HEK293 (cell line): ENCODE measurements around the gene TMEM184C.

ENCODE experiments used
- HOXA7 ChIP-seq: sonication (generic); formaldehyde crosslinking; IDR thresholded peaks from 2 replicates; pipeline ENCODE4 v1.8.1; 2022; ENCODE audit warnings: missing genetic modification reagents, borderline replicate concordance
- HOXC10 ChIP-seq: sonication (generic); formaldehyde crosslinking; IDR thresholded peaks from 2 replicates; pipeline ENCODE4 v1.8.1; 2023; ENCODE audit warnings: mild to moderate bottlenecking, missing genetic modification reagents
- REPIN1 ChIP-seq: fragments of 450-650 bp; formaldehyde crosslinking; IDR thresholded peaks from 2 replicates; pipeline ENCODE4 v1.5.1; 2017; ENCODE audit warnings: missing biosample characterization, missing genetic modification characterization, low read depth
- YY1 ChIP-seq: fragments of 450-650 bp; formaldehyde crosslinking; IDR thresholded peaks from 2 replicates; pipeline ENCODE4 v1.5.1; 2018; ENCODE audit warnings: missing biosample characterization, missing genetic modification characterization
- ZNF114 ChIP-seq: fragments of 450-650 bp; formaldehyde crosslinking; IDR thresholded peaks from 2 replicates; pipeline ENCODE4 v1.5.0; 2017; ENCODE audit warnings: missing biosample characterization, missing genetic modification characterization
- ZNF138 ChIP-seq: fragments of 450-650 bp; formaldehyde crosslinking; IDR thresholded peaks from 2 replicates; pipeline ENCODE4 v1.5.1; 2016; ENCODE audit warnings: missing biosample characterization, missing genetic modification characterization, borderline replicate concordance
- ZNF146 ChIP-seq: fragments of 450-650 bp; formaldehyde crosslinking; IDR thresholded peaks from 2 replicates; pipeline ENCODE4 v1.5.1; 2016; ENCODE audit warnings: missing biosample characterization, missing genetic modification characterization
- ZNF174 ChIP-seq: fragments of 450-650 bp; formaldehyde crosslinking; IDR thresholded peaks from 2 replicates; pipeline ENCODE4 v1.5.0; 2017; ENCODE audit warnings: missing biosample characterization, mild to moderate bottlenecking, missing genetic modification characterization
- ZNF571 ChIP-seq: fragments of 450-650 bp; formaldehyde crosslinking; IDR thresholded peaks from 2 replicates; pipeline ENCODE4 v1.5.0; 2017; ENCODE audit warnings: missing biosample characterization, missing genetic modification characterization
- ZNF610 ChIP-seq: fragments of 450-650 bp; formaldehyde crosslinking; IDR thresholded peaks from 2 replicates; pipeline ENCODE4 v1.5.1; 2016; ENCODE audit warnings: missing biosample characterization, missing genetic modification characterization, borderline replicate concordance
- ZNF623 ChIP-seq: fragments of 450-650 bp; formaldehyde crosslinking; IDR thresholded peaks from 2 replicates; pipeline ENCODE4 v1.5.1; 2016; ENCODE audit warnings: missing biosample characterization, missing genetic modification characterization
- ZNF660 ChIP-seq: fragments of 450-650 bp; IDR thresholded peaks from 2 replicates; pipeline ENCODE4 v1.5.1; 2018; ENCODE audit warnings: missing biosample characterization, mild to moderate bottlenecking, missing genetic modification characterization
- TF ChIP-seq, protein P1 (sequence below): fragments of 450-650 bp; formaldehyde crosslinking; IDR thresholded peaks from 2 replicates; pipeline ENCODE4 v1.5.1; 2016; ENCODE audit warnings: missing biosample characterization, missing genetic modification characterization
- TF ChIP-seq, protein P2 (sequence below): fragments of 450-650 bp; formaldehyde crosslinking; IDR thresholded peaks from 2 replicates; pipeline ENCODE4 v1.5.1; 2016; ENCODE audit warnings: missing biosample characterization, missing genetic modification characterization

DNA sequence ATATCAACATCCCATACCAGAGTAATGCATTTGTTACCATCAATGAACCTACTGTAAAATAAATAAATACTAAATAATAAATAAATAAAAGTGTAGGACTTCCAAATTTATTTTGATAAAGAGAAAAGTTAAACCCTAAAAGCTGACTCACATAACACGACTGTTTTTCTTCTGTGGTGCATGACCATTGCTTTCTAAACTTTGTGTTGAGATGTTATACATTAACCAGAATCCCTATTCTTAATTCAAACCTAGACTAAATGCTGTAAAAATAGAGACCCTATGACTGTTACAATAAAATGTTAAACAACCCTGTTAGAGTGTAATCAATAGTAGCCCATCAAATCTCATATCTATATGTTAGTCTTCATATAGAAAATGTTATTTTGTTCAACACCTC lies 87.6 kb downstream of the TMEM184C start:
- no peak for TF ChIP-seq ZNF571
- TF ChIP-seq YY1, result no peak
- TF ChIP-seq, protein P1, sequence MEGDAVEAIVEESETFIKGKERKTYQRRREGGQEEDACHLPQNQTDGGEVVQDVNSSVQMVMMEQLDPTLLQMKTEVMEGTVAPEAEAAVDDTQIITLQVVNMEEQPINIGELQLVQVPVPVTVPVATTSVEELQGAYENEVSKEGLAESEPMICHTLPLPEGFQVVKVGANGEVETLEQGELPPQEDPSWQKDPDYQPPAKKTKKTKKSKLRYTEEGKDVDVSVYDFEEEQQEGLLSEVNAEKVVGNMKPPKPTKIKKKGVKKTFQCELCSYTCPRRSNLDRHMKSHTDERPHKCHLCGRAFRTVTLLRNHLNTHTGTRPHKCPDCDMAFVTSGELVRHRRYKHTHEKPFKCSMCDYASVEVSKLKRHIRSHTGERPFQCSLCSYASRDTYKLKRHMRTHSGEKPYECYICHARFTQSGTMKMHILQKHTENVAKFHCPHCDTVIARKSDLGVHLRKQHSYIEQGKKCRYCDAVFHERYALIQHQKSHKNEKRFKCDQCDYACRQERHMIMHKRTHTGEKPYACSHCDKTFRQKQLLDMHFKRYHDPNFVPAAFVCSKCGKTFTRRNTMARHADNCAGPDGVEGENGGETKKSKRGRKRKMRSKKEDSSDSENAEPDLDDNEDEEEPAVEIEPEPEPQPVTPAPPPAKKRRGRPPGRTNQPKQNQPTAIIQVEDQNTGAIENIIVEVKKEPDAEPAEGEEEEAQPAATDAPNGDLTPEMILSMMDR (tag by site-specific recombination), result no peak
- TF ChIP-seq HOXC10 (CRISPR knock-in tag), result no peak
- no peak for TF ChIP-seq ZNF623 (tag by site-specific recombination)
- TF ChIP-seq REPIN1 (tag by site-specific recombination), result no peak
- no peak for TF ChIP-seq ZNF660 (tag by site-specific recombination)
- TF ChIP-seq ZNF146, result no peak
- no peak for TF ChIP-seq ZNF610 (tag by site-specific recombination)
- TF ChIP-seq ZNF114, result no peak
- TF ChIP-seq HOXA7, result no peak
- no peak for TF ChIP-seq ZNF174 (tag by site-specific recombination)
- TF ChIP-seq ZNF138 (tag by site-specific recombination), result no peak
- TF ChIP-seq, protein P2, sequence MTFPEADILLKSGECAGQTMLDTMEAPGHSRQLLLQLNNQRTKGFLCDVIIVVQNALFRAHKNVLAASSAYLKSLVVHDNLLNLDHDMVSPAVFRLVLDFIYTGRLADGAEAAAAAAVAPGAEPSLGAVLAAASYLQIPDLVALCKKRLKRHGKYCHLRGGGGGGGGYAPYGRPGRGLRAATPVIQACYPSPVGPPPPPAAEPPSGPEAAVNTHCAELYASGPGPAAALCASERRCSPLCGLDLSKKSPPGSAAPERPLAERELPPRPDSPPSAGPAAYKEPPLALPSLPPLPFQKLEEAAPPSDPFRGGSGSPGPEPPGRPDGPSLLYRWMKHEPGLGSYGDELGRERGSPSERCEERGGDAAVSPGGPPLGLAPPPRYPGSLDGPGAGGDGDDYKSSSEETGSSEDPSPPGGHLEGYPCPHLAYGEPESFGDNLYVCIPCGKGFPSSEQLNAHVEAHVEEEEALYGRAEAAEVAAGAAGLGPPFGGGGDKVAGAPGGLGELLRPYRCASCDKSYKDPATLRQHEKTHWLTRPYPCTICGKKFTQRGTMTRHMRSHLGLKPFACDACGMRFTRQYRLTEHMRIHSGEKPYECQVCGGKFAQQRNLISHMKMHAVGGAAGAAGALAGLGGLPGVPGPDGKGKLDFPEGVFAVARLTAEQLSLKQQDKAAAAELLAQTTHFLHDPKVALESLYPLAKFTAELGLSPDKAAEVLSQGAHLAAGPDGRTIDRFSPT, result no peak
